Liver (tissue), 3 donors: ENCODE data around the gene AP4E1.

ENCODE experiments used
- ATF3 ChIP-seq: IDR thresholded peaks from 2 replicates; pipeline ENCODE4 v1.6.1; 2016; ENCODE audit warnings: antibody characterized with exemption
- CTCF ChIP-seq: fragments of 150-350 bp; IDR thresholded peaks from 2 replicates; pipeline ENCODE4 v1.5.1; 2017; ENCODE audit warnings: improper control_type of control experiment, low read depth, low read length; ENCODE audit not compliant: missing input control
- RAD21 ChIP-seq, 2 donors: IDR thresholded peaks; 2 replicates each; pipeline ENCODE4 v1.6.1; 2016; ENCODE audit warnings: antibody characterized with exemption in 2 of 2, mild to moderate bottlenecking in 2 of 2
- SP1 ChIP-seq: IDR thresholded peaks from 2 replicates; pipeline ENCODE4 v1.6.1; 2018; ENCODE audit warnings: antibody characterized with exemption, mild to moderate bottlenecking
- TAF1 ChIP-seq: conservative IDR thresholded peaks from 2 replicates; pipeline ENCODE4 v1.6.1; 2016; ENCODE audit warnings: antibody characterized with exemption, mild to moderate bottlenecking
- donor health status: healthy.
- donor health status: healthy.

- TF ChIP-seq CTCF = no peak
- no peak for TF ChIP-seq ATF3
- TF ChIP-seq TAF1 = no peak
- no peak for TF ChIP-seq RAD21 (IDR thresholded peaks at IDR 0.05)
- TF ChIP-seq SP1 = no peak
These were observed 14.5 kb upstream of the AP4E1 start for GRCh38 chr15:50893976-50894375.
